OCI-M2 (cell line): ENCODE measurements around the gene LRP11.
"Not testable (repeated sequence)": the region's sequence is repeated elsewhere in the genome, so short reads cannot be mapped to it uniquely, and the experiment has no call there.

Source experiments
- DNase-seq: peaks from one replicate; lab custom pipeline; 2025; ENCODE audit not compliant: unreplicated experiment; lab: John Stamatoyannopoulos, UW

The LRP11 gene

GRCh38 chr6:149863698-149864577 lies at the start of gene LRP11:
Gene LRP11, minus strand, starts transcription at chr6:149864359. Its CDS starts 339 bp downstream, at chr6:149864020.
- no peak for DNase-seq

GRCh38 chr6:149913540-149914240 lies 49.5 kb upstream of the LRP11 start:
- DNase-seq = no peak

- DNase-seq = no peak
These were observed 48.9 kb upstream of the LRP11 start for GRCh38 chr6:149913085-149913484.

GRCh38 chr6:149912680-149913079 lies 48.5 kb upstream of the LRP11 start:
- DNase-seq = not testable (repeated sequence)

GRCh38 chr6:149910721-149911151 lies 46.6 kb upstream of the LRP11 start:
- DNase-seq = no peak

- no peak for DNase-seq
These were observed 45.7 kb upstream of the LRP11 start for GRCh38 chr6:149909701-149910470.

- not testable (repeated sequence) for DNase-seq
These were observed 44.3 kb upstream of the LRP11 start for GRCh38 chr6:149908480-149908879.

GRCh38 chr6:149907317-149907716 lies 43.2 kb upstream of the LRP11 start:
- DNase-seq = no peak

GRCh38 chr6:149906405-149906804 lies 42.2 kb upstream of the LRP11 start:
- no peak for DNase-seq

GRCh38 chr6:149905911-149906371 lies 41.8 kb upstream of the LRP11 start:
- no peak for DNase-seq

GRCh38 chr6:149905371-149905910 lies 41.3 kb upstream of the LRP11 start:
- no peak for DNase-seq

GRCh38 chr6:149904661-149905370 lies 40.7 kb upstream of the LRP11 start:
- DNase-seq = no peak

GRCh38 chr6:149903938-149904611 lies 39.9 kb upstream of the LRP11 start:
- DNase-seq = no peak

- DNase-seq = no peak
These were observed 37.4 kb upstream of the LRP11 start for GRCh38 chr6:149901444-149902140.

GRCh38 chr6:149900620-149901443 lies 36.7 kb upstream of the LRP11 start:
- DNase-seq = no peak

- DNase-seq = no peak
These were observed 35.9 kb upstream of the LRP11 start for GRCh38 chr6:149899926-149900619.

GRCh38 chr6:149899486-149899885 lies 35.3 kb upstream of the LRP11 start:
- no peak for DNase-seq

GRCh38 chr6:149898966-149899365 lies 34.8 kb upstream of the LRP11 start:
- no peak for DNase-seq
